Endothelial cell of umbilical vein (primary cell): ENCODE measurements around the gene SEPTIN3. TPM values are rescaled to one million over a fixed set of nuclear protein-coding genes. Genes with fewer than 3 reads are reported as not detected.

Experiments
- BruUV-seq: library from RNA; stranded (reverse); fragments of 400-500 nt; replicated peaks from 2 replicates; lab custom pipeline; 2021; lab: Mats Ljungman, UMichigan
- CTCF ChIA-PET: fragments of 300-600, 350-600 bp; sonication (Branson Sonifier 250); formaldehyde crosslinking; loops from one replicate; lab custom pipeline; 2021; ENCODE audit warnings: antibody characterized with exemption, inconsistent platforms; lab: Charles Lee
- POLR2A ChIA-PET: fragments of 300-600, 350-600 bp; sonication (Branson Sonifier 250); formaldehyde crosslinking; loops from one replicate; lab custom pipeline; 2021; ENCODE audit warnings: antibody characterized with exemption, inconsistent platforms; lab: Charles Lee
- DNase-seq: peaks from one replicate; pipeline ENCODE4 v3.0.0-alpha.2; 2011; ENCODE audit warnings: low read depth, low spot score
- FAIRE-seq: peaks from 2 replicates; lab custom pipeline; 2011; peaks lifted over from hg19 to GRCh38; lab: Jason Lieb, UNC
- H2AFZ ChIP-seq: 2 replicates; pipeline ENCODE4 v1.6.0; 2012; ENCODE audit warnings: low read depth, low read length, control low read depth, inconsistent platforms
- H3K27ac ChIP-seq: 2 replicates; pipeline ENCODE4 v1.5.1; 2011; ENCODE audit warnings: low read depth, mild to moderate bottlenecking, control low read depth, low read length, moderate library complexity; ENCODE audit not compliant: insufficient read depth
- H3K27me3 ChIP-seq, 2 experiments: 2 replicates each; pipeline versions ENCODE4 v1.6.0 to v1.6.1; 2011; ENCODE audit warnings: low read length in 2 of 2, mixed read lengths in 1 of 2; ENCODE audit not compliant: control insufficient read depth in 2 of 2, insufficient read depth in 2 of 2
- H3K36me3 ChIP-seq, 2 experiments: 2 replicates in 1 of 2; 3 replicates in 1 of 2; pipeline ENCODE4 v1.5.1; 2011; ENCODE audit warnings: low read length in 2 of 2, mild to moderate bottlenecking in 1 of 2, moderate library complexity in 1 of 2; ENCODE audit not compliant: control insufficient read depth in 2 of 2, insufficient read depth in 2 of 2; ENCODE audit errors: extremely low read depth in 1 of 2
- H3K4me1 ChIP-seq: 3 replicates; pipeline ENCODE4 v1.5.1; 2011; ENCODE audit warnings: mild to moderate bottlenecking, low read length; ENCODE audit not compliant: control insufficient read depth, insufficient read depth; ENCODE audit errors: extremely low read depth
- H3K4me2 ChIP-seq: 2 replicates; pipeline ENCODE4 v1.6.1; 2011; ENCODE audit warnings: low read length, control low read depth, mixed read lengths; ENCODE audit not compliant: insufficient read depth
- H3K4me3 ChIP-seq, 3 experiments: fragments of 200-600 bp in 1 of 3; sonication (generic), shearing (Covaris generic) in 1 of 3; replicated peaks in 1 of 3; 2 replicates each; pipeline ENCODE4 v1.5.1; 2011 to 2016; ENCODE audit warnings: control low read depth in 3 of 3, low read length in 3 of 3, mild to moderate bottlenecking in 2 of 3, inconsistent platforms in 1 of 3, low read depth in 1 of 3, moderate library complexity in 1 of 3; ENCODE audit not compliant: insufficient read depth in 1 of 3
- H3K79me2 ChIP-seq: 2 replicates; pipeline ENCODE4 v1.6.0; 2012; ENCODE audit warnings: low read length, inconsistent platforms; ENCODE audit not compliant: control insufficient read depth, insufficient read depth
- H3K9ac ChIP-seq: replicated peaks from 2 replicates; pipeline ENCODE3; 2011; ENCODE audit warnings: low read length, control low read depth; ENCODE audit not compliant: insufficient read depth; ENCODE audit errors: extremely low read depth
- H3K9me1 ChIP-seq: replicated peaks from 3 replicates; pipeline ENCODE4 v1.6.0; 2011; ENCODE audit warnings: mild to moderate bottlenecking, low read length; ENCODE audit not compliant: control insufficient read depth, insufficient read depth; ENCODE audit errors: extremely low read depth
- H3K9me3 ChIP-seq: replicated peaks from 2 replicates; pipeline ENCODE4 v1.5.1; 2012; ENCODE audit warnings: low read length, inconsistent platforms; ENCODE audit not compliant: control insufficient read depth, insufficient read depth
- H4K20me1 ChIP-seq: replicated peaks from 2 replicates; pipeline ENCODE3; 2011; ENCODE audit warnings: mild to moderate bottlenecking, low read length; ENCODE audit not compliant: control insufficient read depth, insufficient read depth; ENCODE audit errors: extremely low read depth
- CTCF ChIP-seq, 2 donors: IDR thresholded peaks; 1 replicate in 1 of 2; 2 replicates in 1 of 2; pipeline ENCODE4 v1.5.1; 2011; ENCODE audit warnings: low read length in 2 of 2, mild to moderate bottlenecking in 2 of 2, moderate library complexity in 2 of 2, control low read depth in 1 of 2, inconsistent platforms in 1 of 2, low read depth in 1 of 2; ENCODE audit not compliant: insufficient read depth in 1 of 2; ENCODE audit errors: extremely low read depth in 1 of 2
- EZH2 ChIP-seq: IDR thresholded peaks from 2 replicates; pipeline ENCODE4 v1.6.1; 2012; ENCODE audit warnings: borderline replicate concordance, low read depth, mild to moderate bottlenecking, moderate library complexity, low read length, inconsistent platforms; ENCODE audit not compliant: severe bottlenecking
- FOS ChIP-seq: IDR thresholded peaks from 2 replicates; pipeline ENCODE4 v1.6.1; 2011; ENCODE audit warnings: mild to moderate bottlenecking, low read length, moderate library complexity, borderline replicate concordance; ENCODE audit not compliant: insufficient read depth
- GATA2 ChIP-seq: IDR thresholded peaks from 2 replicates; pipeline ENCODE4 v1.7.0; 2011; ENCODE audit warnings: low read depth, mild to moderate bottlenecking, moderate library complexity, mixed read lengths, low read length; ENCODE audit not compliant: insufficient read length, insufficient read depth
- JUN ChIP-seq: IDR thresholded peaks from 2 replicates; pipeline ENCODE4 v1.6.1; 2011; ENCODE audit warnings: borderline replicate concordance, low read depth; ENCODE audit not compliant: insufficient read length, insufficient read depth
- MAX ChIP-seq: IDR thresholded peaks from 2 replicates; pipeline ENCODE4 v1.6.1; 2011; ENCODE audit not compliant: insufficient read depth, insufficient read length
- MYC ChIP-seq: IDR thresholded peaks from one replicate; pipeline ENCODE4 v1.6.1; 2011; ENCODE audit warnings: mild to moderate bottlenecking, low read depth, low read length
- POLR2A ChIP-seq: IDR thresholded peaks from 2 replicates; pipeline ENCODE4 v1.6.1; 2012; ENCODE audit warnings: low read depth, mild to moderate bottlenecking, control low read depth, low read length
- POLR2AphosphoS5 ChIP-seq: IDR thresholded peaks from 2 replicates; pipeline ENCODE4 v1.6.1; 2012; ENCODE audit warnings: low read depth, mild to moderate bottlenecking, control low read depth, low read length, moderate library complexity; ENCODE audit not compliant: insufficient read depth
- dilution Hi-C: fragments of 300-500 bp; cut with MboI; formaldehyde crosslinking; loops from one replicate; pipeline ENCODE4 v1.15.0; 2019; ENCODE audit warnings: low sequenced_read_pairs; ENCODE audit not compliant: extremely low pct_ligation_motif_present
- intact Hi-C: fragments of 100-400 bp; cut with micrococcal nuclease; formaldehyde crosslinking; loops from one replicate; pipeline ENCODE4 v1.10.0; 2022
- polyA plus RNA-seq, 4 experiments: library from polyadenylated mRNA; depleted of rRNA in 3 of 4; stranded (reverse) in 3 of 4; unstranded in 1 of 4; fragments of >200 nt; gene quantifications; 2 replicates each; pipeline versions ENCODE4 v1.2.1 to v1.2.3, GENCODE V29; 2011 to 2012; ENCODE audit warnings: missing spikeins in 1 of 4
- total RNA-seq: library from RNA; stranded (reverse); gene quantifications from 2 replicates; pipeline ENCODE4 v1.2.3, GENCODE V29; 2021

The SEPTIN3 gene
- total and polyA plus RNA-seq, 2 donors (not counting 3 experiments of a cell fraction or from before 2014, with no cell fraction given), result 0.08 to 0.18 TPM

GRCh38 chr22:41933411-41934177 is 35.6 kb upstream of the SEPTIN3 start:
- Histone ChIP-seq H3K4me1 (no peaks in the 10 kb centered on the region), H2AFZ (no peak overlapping the region), H3K27ac (no peak overlapping the region), H3K4me2 (no peak overlapping the region), H3K9me3 (no peaks in the 10 kb centered on the region), H3K9me1 (no peaks in the 10 kb centered on the region), H3K79me2 (no peaks in the 10 kb centered on the region), H3K9ac (no peak overlapping the region), H3K36me3 (peaks cover 0 to 2% of the 10 kb centered on the region in 2 experiments), H3K27me3 (no peaks in the 10 kb centered on the region), H4K20me1 (no peaks in the 10 kb centered on the region), H3K4me3 (no peak overlapping the region)
- CTCF ChIA-PET, result interaction anchor here (1.3 kb wide), 1 partner anchor 8 kb away, joined by 4 read pairs; no protein-coding TSS in a partner anchor
- no peak for DNase-seq
- POLR2A ChIA-PET, result no interaction called here
- BruUV-seq, result no TSS peak
- dilution Hi-C loops (no loop called here), intact Hi-C loops (no loop called here)
- FAIRE-seq, result no peak
- TF ChIP-seq GATA2 (no peak), CTCF (IDR thresholded peaks at IDR 0.05; ENCODE audit: extremely low read depth in 1 of 2, insufficient read depth in 1 of 2, low read depth in 1 of 2, low read length in 2 of 2) (no peak), POLR2A (no peak), JUN (no peak), MAX (no peak), EZH2 (no peak), POLR2AphosphoS5 (no peak), FOS (no peak), MYC (no peak)
